ENCODE results near the gene NUP133.
A peak's percentile ranks its signal among the peaks of the same experiment; 100 is the strongest.
"Not testable (repeated sequence)": the region's sequence is repeated elsewhere in the genome, so short reads cannot be mapped to it uniquely, and the experiment has no call there.

NUP133 gene

GRCh38 chr1:229507951-229508822 is at the start of gene NUP133:
TSS of gene NUP133 (minus strand) at chr1:229508341. CDS start at chr1:229508249, 92 bp downstream.
- DNase-seq (ENCODE audit: low read depth, low spot score): peak; percentile 98

GRCh38 chr1:229557200-229557850 is 49.2 kb upstream of the NUP133 start:
- DNase-seq (ENCODE audit: low read depth, low spot score): no peak

- no peak for DNase-seq (ENCODE audit: low read depth, low spot score)
Observed at GRCh38 chr1:229554886-229555621, 46.9 kb upstream of the NUP133 start.

GRCh38 chr1:229553621-229554130 is 45.5 kb upstream of the NUP133 start:
- DNase-seq (ENCODE audit: low read depth, low spot score): no peak

- no peak for DNase-seq (ENCODE audit: low read depth, low spot score)
Observed at GRCh38 chr1:229552732-229553131, 44.6 kb upstream of the NUP133 start.

- DNase-seq (ENCODE audit: low read depth, low spot score): no peak
Observed at GRCh38 chr1:229550812-229551567, 42.8 kb upstream of the NUP133 start.

GRCh38 chr1:229547542-229547941 is 39.4 kb upstream of the NUP133 start:
- DNase-seq (ENCODE audit: low read depth, low spot score): no peak

- no peak for DNase-seq (ENCODE audit: low read depth, low spot score)
Observed at GRCh38 chr1:229544587-229544986, 36.4 kb upstream of the NUP133 start.

- no peak for DNase-seq (ENCODE audit: low read depth, low spot score)
Observed at GRCh38 chr1:229539863-229540506, 31.8 kb upstream of the NUP133 start.

GRCh38 chr1:229538945-229539344 is 30.8 kb upstream of the NUP133 start:
- no peak for DNase-seq (ENCODE audit: low read depth, low spot score)

- no peak for DNase-seq (ENCODE audit: low read depth, low spot score)
Observed at GRCh38 chr1:229537894-229538293, 29.8 kb upstream of the NUP133 start.

GRCh38 chr1:229536982-229537381 is 28.8 kb upstream of the NUP133 start:
- DNase-seq (ENCODE audit: low read depth, low spot score): no peak

GRCh38 chr1:229535230-229535629 is 27.1 kb upstream of the NUP133 start:
- no peak for DNase-seq (ENCODE audit: low read depth, low spot score)

- DNase-seq (ENCODE audit: low read depth, low spot score): no peak
Observed at GRCh38 chr1:229531326-229531725, 23.2 kb upstream of the NUP133 start.

- no peak for DNase-seq (ENCODE audit: low read depth, low spot score)
Observed at GRCh38 chr1:229529639-229530038, 21.5 kb upstream of the NUP133 start.

GRCh38 chr1:229526695-229527094 is 18.6 kb upstream of the NUP133 start:
- DNase-seq (ENCODE audit: low read depth, low spot score): no peak

GRCh38 chr1:229523052-229523451 is 14.9 kb upstream of the NUP133 start:
- no peak for DNase-seq (ENCODE audit: low read depth, low spot score)

- DNase-seq (ENCODE audit: low read depth, low spot score): no peak
Observed at GRCh38 chr1:229514578-229515275, 6.6 kb upstream of the NUP133 start.

GRCh38 chr1:229511625-229512024 is 3.5 kb upstream of the NUP133 start:
- not testable (repeated sequence) for DNase-seq (ENCODE audit: low read depth, low spot score)

GRCh38 chr1:229511201-229511600 is 3.1 kb upstream of the NUP133 start:
- not testable (repeated sequence) for DNase-seq (ENCODE audit: low read depth, low spot score)
